ENCODE results near the gene JUN.

JUN gene

DNA sequence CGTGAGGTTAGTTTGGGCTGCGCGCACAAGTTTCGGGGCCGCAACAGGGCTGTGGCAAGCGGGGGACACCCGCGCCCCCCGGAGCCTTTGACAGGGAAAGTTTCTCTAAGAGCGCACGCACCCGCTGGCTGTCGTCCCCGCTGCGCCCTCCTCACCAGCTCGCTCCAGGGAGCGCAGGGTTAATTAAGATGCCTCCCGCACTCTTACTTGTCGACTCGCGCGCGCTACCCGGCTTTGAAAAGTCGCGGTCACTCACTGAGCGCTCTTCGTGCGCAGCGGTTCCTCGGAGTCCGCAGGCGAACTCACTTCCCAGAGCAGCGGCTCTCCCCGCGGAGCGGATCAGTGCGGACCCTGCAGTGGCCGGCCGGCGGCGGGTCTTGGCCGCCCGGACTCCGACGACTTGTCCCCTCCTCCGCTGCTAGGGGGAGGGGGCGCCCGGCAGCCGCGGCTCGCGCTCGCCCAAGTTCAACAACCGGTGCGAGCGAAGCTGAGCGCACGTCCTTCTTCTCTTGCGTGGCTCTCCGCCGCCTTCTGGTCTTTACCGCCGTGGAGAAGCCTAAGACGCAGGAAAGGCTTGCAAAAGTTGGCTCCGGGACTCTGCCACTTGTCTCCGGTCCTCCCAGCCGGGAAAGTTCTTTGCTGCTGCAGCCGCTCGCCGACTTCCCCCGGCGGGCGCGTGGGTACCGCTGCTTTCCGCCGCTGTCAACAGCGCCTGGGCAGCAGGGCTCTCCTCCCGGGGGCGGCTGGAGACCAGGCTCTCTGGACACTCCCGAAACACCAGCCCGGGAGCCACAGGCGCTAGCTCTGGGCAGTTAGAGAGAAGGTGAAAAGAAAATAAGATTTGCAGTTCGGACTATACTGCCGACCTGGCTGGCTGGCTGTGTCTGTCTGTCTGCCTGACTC is 506 bp downstream of the JUN start:
- peak; percentile 30 for DNase-seq (ENCODE audit: low spot score)

DNA sequence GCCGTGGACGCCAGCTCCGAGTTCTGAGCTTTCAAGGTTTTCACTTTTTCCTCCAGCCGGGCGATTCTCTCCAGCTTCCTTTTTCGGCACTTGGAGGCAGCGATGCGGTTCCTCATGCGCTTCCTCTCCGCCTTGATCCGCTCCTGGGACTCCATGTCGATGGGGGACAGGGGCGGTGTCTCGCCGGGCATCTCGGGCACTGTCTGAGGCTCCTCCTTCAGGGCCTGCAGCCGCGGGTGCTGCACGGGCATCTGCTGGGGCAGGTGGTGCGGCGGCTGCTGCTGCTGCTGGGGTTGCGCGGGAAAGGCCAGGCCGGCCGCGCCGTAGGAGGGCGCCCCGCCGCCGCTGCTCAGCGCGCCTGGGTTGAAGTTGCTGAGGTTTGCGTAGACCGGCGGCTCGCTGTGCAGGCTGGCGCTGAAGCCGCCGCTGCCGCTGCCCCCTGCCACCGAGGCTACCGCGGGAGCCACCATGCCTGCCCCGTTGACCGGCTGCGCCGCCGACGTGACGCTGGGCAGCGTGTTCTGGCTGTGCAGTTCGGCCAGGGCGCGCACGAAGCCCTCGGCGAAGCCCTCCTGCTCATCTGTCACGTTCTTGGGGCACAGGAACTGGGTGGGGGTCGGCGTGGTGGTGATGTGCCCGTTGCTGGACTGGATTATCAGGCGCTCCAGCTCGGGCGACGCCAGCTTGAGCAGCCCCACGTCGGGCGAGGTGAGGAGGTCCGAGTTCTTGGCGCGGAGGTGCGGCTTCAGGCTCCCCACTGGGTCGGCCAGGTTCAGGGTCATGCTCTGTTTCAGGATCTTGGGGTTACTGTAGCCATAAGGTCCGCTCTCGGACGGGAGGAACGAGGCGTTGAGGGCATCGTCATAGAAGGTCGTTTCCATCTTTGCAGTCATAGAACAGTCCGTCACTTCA is 1.4 kb downstream of the JUN start:
- DNase-seq (ENCODE audit: low spot score): peak; percentile 40

DNA sequence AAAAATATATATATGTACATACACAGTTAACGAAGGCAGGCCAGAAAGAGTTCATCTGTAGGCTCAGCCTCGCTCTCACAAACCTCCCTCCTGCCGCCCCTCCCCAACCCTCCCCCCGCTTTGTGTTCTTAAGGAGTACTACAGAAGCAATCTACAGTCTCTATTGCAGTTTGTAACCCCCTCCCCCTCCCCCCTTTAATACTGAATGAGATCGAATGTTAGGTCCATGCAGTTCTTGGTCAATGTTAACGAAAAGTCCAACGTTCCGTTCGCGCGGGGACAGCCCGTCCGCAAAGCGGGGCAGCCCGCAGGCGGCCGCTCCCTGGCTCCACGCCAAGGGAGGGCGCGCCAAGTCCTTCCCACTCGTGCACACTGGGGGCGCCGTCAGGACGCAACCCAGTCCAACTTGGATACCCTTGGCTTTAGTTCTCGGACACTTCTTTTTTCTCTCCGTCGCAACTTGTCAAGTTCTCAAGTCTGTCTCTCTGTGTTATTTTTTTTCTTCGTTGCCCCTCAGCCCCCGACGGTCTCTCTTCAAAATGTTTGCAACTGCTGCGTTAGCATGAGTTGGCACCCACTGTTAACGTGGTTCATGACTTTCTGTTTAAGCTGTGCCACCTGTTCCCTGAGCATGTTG is 2.2 kb downstream of the JUN start:
- peak; percentile 65 for DNase-seq (ENCODE audit: low spot score)

- DNase-seq (ENCODE audit: low spot score): peak; percentile 48
Observed at GRCh38 chr1:58780836-58781452, 2.9 kb downstream of the JUN start.

DNA sequence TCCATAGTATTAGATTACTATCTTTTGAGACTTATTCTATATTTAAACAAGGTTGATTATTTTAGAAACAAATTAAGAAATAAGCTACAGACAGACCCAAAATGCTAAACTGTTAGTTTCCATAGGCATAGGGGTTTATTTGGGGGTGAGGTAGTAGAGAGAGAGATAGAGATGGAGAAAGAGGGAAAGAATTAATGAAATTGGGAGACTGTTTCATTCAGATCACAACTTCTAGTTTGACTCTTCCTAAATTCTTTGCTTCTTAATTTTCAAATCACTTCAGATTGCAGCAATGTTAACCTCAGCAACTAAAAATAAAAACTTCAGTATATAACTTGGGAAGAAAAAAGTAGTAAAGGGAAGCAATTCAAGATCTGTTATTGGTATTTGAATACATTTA is 3.4 kb downstream of the JUN start:
- DNase-seq (ENCODE audit: low spot score): peak; percentile 8

DNA sequence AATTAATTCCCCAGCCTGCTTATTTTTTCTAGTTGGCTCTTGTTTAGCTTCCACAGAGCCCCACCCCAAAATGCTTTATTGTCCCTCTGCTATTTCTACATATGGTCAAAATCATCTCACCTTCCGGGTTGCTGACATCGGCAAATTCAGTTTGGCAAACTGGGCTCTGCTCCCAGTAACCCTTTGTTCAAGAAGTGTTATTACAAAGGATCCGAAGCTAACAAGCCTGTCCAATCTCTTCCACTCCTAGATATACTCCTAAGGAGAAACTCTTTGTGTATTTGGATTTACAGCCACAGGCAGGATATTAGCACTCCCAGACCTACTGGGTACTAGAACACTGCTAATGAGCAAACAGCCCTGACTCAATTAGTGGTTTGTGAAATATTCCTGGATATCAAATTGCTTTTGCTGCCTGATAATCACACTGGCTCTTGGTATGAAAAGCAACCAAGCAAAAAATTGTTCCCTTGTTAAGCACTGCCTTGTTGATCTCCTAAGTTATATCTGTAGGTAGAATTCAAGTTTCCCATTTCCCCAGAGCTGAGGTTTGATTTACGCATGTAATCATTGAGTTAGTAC is 4.0 kb downstream of the JUN start:
- DNase-seq (ENCODE audit: low spot score): peak; percentile 86

DNA sequence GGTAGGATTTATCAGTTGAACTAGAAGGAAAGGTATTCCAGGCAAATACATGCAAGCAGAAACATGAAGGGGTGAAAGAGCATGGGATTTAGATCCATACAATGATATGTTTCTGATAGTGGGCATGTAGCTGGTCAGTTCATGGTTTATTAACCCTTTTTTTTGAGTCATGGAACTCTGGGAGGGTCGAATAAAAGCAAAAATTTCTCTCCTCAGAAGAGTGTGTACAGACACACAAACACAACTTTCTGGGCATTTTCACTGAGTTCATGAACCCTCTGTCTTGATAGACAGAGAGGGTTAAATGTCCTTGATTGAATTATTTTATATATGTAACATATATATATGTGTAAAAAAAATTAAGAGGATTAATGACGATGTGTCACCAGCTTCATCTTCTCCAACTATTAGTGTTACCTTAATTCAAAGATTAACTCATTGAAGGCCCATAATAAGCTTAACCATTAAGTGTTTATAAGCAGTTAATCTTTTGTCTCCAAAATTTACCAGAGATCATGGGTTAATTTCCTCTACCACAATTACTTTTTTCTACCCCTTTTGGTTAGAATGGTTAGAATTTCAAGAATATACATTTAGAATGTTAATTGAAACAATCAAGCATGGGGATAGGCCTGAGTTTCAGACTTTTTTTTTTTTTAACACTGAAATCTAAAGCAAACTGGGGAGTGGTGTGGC is 4.6 kb downstream of the JUN start:
- DNase-seq (ENCODE audit: low spot score): peak; percentile 20

- no peak for DNase-seq (ENCODE audit: low spot score)
Observed at GRCh38 chr1:58778385-58779000, 5.4 kb downstream of the JUN start.

GRCh38 chr1:58774027-58774426 is 9.8 kb downstream of the JUN start:
- no peak for DNase-seq (ENCODE audit: low spot score)

GRCh38 chr1:58773406-58773840 is 10.4 kb downstream of the JUN start:
- DNase-seq (ENCODE audit: low spot score): no peak

- no peak for DNase-seq (ENCODE audit: low spot score)
Observed at GRCh38 chr1:58769809-58770320, 14.0 kb downstream of the JUN start.

- DNase-seq (ENCODE audit: low spot score): peak; percentile 26
Observed at GRCh38 chr1:58768971-58769808, 14.7 kb downstream of the JUN start.

- DNase-seq (ENCODE audit: low spot score): no peak
Observed at GRCh38 chr1:58768191-58768731, 15.6 kb downstream of the JUN start.

GRCh38 chr1:58767143-58767542 is 16.7 kb downstream of the JUN start:
- DNase-seq (ENCODE audit: low spot score): no peak

- no peak for DNase-seq (ENCODE audit: low spot score)
Observed at GRCh38 chr1:58765441-58765840, 18.4 kb downstream of the JUN start.

GRCh38 chr1:58765006-58765405 is 18.8 kb downstream of the JUN start:
- DNase-seq (ENCODE audit: low spot score): no peak

GRCh38 chr1:58764294-58764978 is 19.4 kb downstream of the JUN start:
- DNase-seq (ENCODE audit: low spot score): no peak

- peak; percentile 27 for DNase-seq (ENCODE audit: low spot score)
Observed at GRCh38 chr1:58763214-58763613, 20.6 kb downstream of the JUN start.
